Superior temporal gyrus (tissue), 1 donor: ENCODE data around the gene TSPAN5.

Experiments used
- DNase-seq: peaks from one replicate; pipeline ENCODE4 v3.0.0-alpha.2; 2016; ENCODE audit errors: extremely low spot score

The TSPAN5 gene

DNA sequence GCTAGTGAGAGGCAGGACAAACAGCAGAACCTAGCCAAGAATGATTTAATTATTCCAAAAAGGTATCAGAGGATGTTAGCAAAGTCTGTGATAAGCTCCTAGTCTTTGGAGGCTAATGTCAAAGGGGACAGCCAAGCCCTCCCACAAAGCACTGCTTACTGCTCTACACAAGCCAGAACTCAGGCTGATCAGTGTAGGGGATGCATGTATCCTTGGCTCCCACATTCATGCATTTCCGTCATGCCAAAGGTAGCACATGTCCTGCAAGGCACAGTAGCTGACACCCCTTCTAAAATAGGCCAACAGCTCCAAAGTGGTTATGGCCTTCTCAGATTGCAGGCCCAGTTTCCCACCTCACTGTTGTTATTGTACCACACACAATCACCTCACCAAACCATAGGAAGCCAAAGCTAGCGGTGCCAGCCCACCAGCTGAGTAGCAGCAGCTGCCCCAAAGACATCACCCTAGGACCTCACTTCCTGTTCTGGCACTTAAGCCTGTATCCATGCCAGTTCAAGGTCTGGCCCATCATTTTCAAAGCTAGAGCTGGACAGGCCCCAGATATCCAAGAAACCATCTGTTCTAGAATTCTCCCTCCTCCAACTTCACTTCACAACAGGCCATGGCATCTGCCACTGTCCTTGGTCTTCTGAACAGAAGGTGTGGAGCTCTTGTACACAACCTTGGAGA lies 40.9 kb downstream of the TSPAN5 start:
- no peak for DNase-seq

- DNase-seq, result no peak
Observed at GRCh38 chr4:98615991-98616390, 42.4 kb downstream of the TSPAN5 start.

GRCh38 chr4:98614662-98615061 lies 43.7 kb downstream of the TSPAN5 start:
- DNase-seq, result no peak

DNA sequence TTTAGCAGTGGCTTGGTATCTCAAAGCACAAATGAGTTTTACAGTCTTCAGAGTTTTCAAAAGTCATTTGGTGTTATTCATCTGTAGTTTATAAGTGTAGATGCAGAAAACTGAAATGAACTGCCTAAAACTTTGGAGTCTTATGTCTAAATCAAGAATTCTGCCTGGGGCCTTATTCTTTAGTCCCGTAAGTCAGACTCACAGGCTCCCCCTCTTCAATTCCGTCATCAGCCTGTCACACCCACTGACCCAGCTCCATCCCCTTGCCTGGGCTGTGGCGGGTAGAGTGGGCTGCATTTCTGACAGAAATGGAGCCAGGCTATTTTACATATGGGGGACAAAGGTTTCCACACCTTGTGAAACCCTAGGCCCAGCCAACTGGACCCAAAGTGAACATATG lies 44.3 kb downstream of the TSPAN5 start:
- DNase-seq, result peak; percentile 33

DNA sequence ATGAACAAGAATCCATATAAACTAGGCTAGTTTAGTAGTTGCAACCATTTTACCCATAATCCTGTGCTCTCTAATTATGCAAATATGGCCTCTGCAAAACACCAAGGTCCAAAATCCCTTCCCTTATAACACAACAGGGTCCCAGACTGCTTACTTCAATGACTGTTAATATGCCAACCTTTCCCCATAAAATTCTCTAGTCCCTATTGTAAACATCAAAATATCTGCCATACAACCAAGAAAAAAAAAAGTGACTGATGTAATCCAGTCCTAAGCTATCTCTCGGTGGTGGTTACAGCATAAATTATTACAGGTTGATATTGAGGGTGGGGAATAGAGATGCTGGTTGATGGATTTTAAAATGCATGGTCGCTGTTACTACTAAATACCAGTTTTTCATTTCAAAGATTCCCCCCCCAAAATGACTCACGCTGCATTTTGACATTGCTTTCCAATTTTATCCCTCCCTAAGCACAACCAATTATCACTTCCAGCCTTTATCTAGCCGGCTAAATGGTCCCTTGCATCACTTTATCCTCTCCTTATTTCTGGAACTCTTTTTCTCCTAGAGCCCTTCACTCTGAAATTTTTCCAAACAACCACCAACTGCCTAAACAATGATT lies 44.8 kb downstream of the TSPAN5 start:
- peak; percentile 34 for DNase-seq

DNA sequence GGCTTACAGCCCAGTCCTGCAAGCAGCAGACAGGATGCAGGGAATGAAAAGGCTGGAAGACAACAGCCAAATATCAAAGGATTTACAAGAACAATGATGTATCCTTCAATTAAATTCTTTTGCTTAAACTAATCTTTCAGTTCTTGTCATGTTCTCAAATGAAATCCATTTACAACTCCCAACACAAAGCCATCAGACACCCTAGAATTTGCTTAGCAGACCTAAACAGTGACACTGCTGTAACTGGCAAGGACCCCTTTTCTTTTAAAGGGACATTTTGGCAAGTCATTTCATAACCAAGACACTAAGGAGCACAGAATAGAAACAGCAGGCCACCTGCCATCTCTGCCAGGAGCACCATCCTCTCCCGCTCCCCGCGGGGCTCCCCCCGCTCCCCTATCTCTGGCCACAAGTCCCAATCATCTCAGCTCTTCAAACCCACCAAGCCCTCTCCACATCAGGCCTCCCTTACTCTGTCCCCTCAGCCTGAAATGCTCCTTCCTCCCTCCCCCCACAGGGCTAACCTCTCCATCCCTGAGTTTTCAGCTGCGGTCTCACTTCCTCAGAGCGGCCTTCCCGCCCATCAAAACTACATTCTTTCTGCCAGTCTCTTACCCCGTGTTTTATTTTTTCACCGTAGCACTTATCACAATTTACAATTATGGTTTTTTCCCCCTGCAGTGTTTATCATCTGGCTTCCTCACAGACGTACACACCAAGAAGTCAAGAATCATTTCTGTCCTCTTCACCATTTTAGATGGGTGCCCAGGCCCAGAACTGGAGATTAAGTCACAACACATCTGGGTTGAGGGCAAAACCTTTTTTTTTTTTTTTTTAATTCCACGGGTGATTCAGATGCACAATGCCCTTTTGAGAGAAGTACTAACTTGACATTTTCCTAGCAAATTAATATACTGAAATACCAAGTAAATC lies 45.8 kb downstream of the TSPAN5 start:
- no peak for DNase-seq

DNA sequence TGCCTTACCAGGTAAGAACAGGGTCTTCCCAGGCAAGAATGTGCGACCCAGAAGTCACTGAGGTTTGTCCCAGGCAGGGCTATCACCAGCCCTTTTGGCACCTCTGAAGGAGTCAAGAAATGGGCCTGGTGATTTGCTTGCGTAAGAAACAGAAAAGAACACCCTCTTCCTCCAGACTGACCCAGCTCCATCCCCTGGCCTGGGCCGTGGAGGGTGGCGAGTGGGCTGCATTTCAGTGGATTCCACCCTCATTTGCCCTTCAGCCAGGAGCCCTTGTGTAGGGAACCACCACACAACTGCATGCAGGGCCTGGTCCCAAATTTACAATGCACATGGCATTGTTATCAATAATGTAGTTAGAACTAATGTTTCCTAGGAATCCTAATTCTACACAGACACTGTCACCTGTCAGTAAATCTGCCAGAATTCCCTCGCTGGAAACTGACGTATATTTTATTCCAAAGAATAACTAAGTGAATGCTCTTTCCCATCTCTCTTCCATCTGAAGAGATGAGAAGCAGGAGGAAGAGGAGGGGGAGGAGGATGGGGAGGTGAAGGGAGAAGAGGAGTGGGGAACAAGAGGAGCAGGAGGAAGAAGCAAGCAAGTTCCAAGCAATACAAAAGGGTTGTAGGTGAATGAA lies 46.6 kb downstream of the TSPAN5 start:
- DNase-seq, result no peak

DNA sequence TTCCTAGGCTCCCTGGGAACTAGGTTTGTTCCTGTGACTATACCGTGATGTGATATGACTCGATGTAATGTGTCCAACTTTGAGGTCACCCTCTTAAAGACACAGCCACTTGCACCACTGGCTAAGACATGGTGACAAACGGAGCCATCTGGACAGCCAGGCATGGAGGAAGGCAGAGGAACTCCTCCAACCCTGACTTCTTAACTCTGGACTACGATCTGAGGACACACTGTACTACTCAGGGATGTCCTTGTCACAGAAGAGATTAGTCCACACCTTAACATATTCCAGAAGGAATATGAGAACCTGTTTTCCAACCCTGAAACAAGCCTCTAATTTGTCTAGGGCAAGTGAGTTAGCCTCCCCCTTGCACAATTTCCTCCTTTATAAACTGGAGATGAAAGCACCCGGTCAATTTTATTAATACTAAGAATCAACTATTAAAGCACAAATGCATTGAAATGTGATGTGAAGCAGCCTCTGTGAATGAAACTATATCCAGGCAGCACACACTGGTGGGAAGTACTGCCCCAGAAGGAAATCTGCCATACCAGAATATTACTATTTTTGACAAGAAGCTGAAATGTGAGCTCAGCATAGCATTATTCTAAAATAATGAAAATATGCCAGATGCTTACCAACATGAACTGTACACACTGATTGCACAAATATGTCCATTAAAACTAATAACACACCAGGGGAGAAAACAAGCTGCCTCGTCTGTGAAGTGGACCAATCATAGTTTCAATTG lies 47.3 kb downstream of the TSPAN5 start:
- DNase-seq, result no peak

DNA sequence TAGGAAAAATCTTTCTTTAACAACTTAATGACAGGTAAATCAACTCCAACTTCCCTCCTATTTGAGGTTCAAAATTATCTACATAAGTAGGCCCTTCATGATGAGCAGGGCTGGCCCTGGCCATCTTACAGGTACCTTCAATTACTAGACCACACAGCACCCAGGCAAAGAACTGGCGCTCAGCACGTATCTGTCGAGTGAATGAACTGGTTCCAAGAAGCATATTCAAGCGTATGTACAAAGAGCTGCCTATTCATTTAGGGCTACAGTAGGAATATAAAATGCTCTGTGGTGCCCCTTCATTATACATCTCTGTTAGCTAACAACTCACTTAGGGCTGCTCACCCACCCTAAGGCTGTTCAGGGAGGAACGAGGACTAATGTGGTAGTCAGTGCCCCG lies 48.0 kb downstream of the TSPAN5 start:
- no peak for DNase-seq

DNA sequence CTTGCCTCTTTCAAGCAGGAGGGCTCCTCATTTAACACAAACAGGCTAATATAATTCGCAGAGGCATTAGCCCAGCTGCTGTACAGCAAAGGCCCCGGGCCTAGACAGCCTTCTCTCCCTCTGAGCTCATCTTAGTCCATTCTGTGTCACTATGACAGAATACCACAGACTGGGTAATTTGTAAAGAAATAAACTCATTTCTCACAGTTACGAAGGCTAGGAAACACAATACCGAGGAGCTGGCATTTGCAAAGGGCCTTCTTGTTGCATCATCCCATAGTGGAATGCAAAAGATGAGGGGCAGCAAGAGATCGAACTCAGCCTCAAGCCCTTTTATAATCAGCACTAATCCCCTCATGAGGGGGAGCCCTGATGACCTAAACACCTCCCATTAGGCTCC lies 48.5 kb downstream of the TSPAN5 start:
- DNase-seq, result no peak

DNA sequence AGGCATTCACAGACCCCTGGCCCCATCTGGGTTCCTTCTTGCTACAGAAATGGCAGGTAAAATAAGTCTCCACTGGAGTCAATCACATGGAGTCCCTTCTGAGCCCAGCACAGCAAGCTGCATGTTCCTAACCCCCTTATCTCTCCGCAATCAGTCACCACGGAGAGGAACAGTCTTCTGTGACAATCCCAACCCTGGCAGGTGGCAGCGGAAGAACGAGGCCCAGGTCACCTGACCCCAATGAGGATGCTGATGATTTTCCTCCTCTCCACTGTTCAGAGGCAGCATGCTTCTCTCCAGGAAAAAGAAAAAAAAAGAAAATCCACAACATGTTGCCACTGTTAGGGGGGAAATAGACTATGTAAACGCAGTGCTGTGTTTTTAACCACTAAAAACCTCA lies 50.1 kb downstream of the TSPAN5 start:
- no peak for DNase-seq

- DNase-seq, result no peak
Observed at GRCh38 chr4:98606894-98607293, 51.5 kb downstream of the TSPAN5 start.

- DNase-seq, result no peak
Observed at GRCh38 chr4:98605216-98605615, 53.2 kb downstream of the TSPAN5 start.

DNA sequence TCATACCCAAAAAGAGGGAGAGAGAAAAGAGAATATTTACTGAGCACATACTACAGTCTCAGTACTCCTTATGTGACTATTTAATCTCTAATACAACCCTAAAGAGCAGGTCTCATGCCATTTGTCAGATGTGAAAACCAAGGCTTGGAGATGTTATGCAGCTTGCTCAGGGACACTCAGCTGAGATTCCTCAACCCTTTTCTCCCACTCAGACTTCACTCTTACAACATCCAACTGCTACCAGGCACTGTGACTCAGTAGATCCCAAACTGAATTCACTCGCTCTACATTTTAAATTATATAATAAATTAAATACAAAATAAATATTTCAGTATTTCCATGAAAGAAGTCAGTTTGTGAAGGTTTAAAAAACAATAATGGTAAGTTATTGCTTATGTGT lies 53.7 kb downstream of the TSPAN5 start:
- DNase-seq, result no peak

DNA sequence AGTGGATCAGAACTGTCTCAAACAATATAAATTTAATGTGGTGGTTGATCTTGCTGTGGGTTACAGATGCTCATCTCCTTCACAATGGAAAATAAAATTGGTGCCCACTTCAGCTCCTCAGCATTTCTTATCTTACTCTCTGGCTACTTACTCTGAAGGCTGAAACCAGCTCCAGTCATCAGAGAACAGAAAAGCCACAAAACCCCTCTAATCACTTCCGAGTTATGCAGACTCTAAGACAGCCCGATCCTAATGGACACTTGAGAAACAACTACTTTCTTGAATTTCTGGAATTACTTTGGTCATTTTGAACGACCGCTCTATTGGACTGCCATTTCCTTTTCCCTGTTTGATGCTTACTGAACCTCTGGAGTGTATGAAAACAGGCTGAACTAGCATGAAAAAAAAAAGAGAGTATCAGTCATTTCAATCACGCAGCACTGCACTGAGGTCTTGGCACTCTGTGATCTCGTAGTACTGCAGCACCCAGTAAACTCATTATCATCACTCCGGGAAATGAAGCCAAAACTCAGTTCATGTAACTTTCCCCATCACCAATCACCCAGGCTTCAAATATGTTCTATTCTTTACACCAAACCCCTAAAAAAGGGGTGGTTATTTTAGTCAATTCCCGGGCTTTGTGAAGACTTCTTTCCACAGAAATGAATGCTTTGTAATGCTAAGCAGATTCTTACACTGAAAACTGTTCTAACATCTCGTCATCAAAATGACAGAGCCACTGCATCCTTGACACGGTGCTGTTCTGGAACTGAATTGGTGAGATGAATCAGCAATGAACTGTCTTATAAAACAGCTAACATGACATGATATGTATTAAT lies 54.5 kb downstream of the TSPAN5 start:
- peak; percentile 83 for DNase-seq

GRCh38 chr4:98602270-98602669 lies 56.1 kb downstream of the TSPAN5 start:
- DNase-seq, result no peak

GRCh38 chr4:98601708-98602107 lies 56.7 kb downstream of the TSPAN5 start:
- DNase-seq, result no peak

DNA sequence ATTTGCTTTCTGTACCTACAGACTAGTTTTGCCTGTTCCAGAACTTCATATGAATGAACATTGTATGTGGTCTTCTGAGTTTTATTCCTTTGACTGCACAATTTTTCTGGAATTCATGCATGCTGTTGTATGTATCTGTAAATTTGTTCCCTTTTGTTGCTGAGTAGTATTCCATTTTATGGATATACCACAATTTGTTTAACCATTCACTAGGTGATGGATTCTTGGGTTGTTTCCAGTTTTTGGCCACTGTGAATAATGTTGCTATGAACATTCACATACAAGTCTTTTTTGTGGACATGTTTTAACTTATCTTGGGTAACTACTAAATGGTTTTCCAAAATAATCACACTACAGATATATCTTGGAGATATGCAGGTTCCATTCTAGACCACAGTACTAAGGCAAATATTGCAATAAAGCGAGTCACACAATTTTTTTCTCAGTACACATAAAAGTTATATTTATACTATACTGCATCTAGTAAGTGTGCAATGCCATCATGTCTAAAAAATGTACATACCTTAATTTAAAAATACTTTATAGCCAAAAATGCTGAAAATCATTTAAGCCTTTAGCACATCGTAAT lies 58.7 kb downstream of the TSPAN5 start:
- no peak for DNase-seq

DNA sequence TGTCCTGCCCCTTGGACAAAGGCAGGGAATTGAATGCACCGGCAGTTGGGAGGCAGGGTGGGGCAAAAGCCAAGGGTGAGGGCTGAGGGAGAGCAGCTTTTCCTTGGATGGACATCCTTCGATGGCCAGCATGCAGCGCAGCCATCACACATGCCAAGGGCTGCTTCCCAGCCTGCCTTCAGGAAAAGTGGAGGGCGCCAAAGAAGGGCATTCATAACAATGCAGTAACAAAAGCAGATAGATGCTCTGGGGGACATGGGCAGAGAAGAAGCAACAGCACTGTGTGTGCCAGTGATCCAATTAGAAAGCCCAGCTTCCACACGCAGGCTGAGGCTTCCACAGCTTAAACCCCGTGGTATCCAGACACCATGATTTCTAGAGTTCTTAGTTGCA lies 71.5 kb downstream of the TSPAN5 start:
- DNase-seq, result peak; percentile 83

DNA sequence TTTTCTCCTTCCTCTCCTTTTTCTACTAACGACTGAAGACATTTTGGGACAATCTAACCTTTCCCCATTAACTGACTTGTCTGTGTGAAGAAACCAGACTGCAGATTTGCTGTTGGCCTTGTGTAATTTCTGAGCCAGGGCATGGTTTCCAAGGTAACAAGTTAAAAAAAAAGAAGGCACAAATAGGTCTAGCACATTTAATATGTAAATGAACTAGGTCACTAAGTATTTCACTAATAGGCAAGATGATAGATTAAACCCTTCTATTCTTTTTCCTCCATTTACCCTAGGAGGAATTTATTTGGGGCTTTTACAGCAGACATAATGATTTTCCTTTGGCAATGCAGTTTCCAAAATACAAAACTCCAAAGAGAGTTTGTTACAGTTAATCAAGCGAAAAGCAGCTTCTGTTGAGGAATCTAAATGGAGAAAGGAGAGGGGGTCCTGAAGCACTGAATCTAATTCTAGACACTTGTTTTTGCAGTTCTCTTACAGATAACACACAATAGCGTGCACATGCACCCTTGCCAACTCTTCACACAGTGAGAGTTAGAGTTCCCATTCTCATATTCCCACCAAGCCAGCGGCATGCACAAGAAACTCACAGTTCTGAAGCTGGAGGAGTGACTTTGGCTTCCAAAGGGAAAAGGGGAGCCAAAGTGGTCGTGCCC lies 72.0 kb downstream of the TSPAN5 start:
- DNase-seq, result peak; percentile 71
